NT2/D1 (cell line): ENCODE data around the gene SLC16A10.

Experiments
- SUZ12 ChIP-seq: IDR thresholded peaks from 2 replicates; pipeline ENCODE4 v1.6.1; 2011; ENCODE audit not compliant: insufficient read length, insufficient read depth; ENCODE audit errors: extremely low read depth
- YY1 ChIP-seq: IDR thresholded peaks from 2 replicates; pipeline ENCODE4 v1.6.1; 2011; ENCODE audit not compliant: insufficient read length, insufficient read depth
- ZNF274 ChIP-seq: IDR thresholded peaks from 2 replicates; pipeline ENCODE4 v1.6.1; 2011; ENCODE audit warnings: mild to moderate bottlenecking, low read depth, low read length

- TF ChIP-seq SUZ12 (no peak), YY1 (no peak), ZNF274 (no peak)
Measured at GRCh38 chr6:111087871-111088667, 766 bp downstream of the SLC16A10 start.
